Endothelial cell of umbilical vein (primary cell): ENCODE measurements around the gene NOL6. TPM values are rescaled to one million over a fixed set of nuclear protein-coding genes. Genes with fewer than 3 reads are reported as not detected.

Experiments
- BruUV-seq: library from RNA; stranded (reverse); fragments of 400-500 nt; replicated peaks from 2 replicates; lab custom pipeline; 2021; lab: Mats Ljungman, UMichigan
- CTCF ChIA-PET: fragments of 300-600, 350-600 bp; sonication (Branson Sonifier 250); formaldehyde crosslinking; loops from one replicate; lab custom pipeline; 2021; ENCODE audit warnings: antibody characterized with exemption, inconsistent platforms; lab: Charles Lee
- POLR2A ChIA-PET: fragments of 300-600, 350-600 bp; sonication (Branson Sonifier 250); formaldehyde crosslinking; loops from one replicate; lab custom pipeline; 2021; ENCODE audit warnings: antibody characterized with exemption, inconsistent platforms; lab: Charles Lee
- DNase-seq: peaks from one replicate; pipeline ENCODE4 v3.0.0-alpha.2; 2011; ENCODE audit warnings: low read depth, low spot score
- FAIRE-seq: peaks from 2 replicates; lab custom pipeline; 2011; peaks lifted over from hg19 to GRCh38; lab: Jason Lieb, UNC
- H2AFZ ChIP-seq: 2 replicates; pipeline ENCODE4 v1.6.0; 2012; ENCODE audit warnings: low read depth, low read length, control low read depth, inconsistent platforms
- H3K27ac ChIP-seq: 2 replicates; pipeline ENCODE4 v1.5.1; 2011; ENCODE audit warnings: low read depth, mild to moderate bottlenecking, control low read depth, low read length, moderate library complexity; ENCODE audit not compliant: insufficient read depth
- H3K27me3 ChIP-seq, 2 experiments: 2 replicates each; pipeline versions ENCODE4 v1.6.0 to v1.6.1; 2011; ENCODE audit warnings: low read length in 2 of 2, mixed read lengths in 1 of 2; ENCODE audit not compliant: control insufficient read depth in 2 of 2, insufficient read depth in 2 of 2
- H3K36me3 ChIP-seq, 2 experiments: 2 replicates in 1 of 2; 3 replicates in 1 of 2; pipeline ENCODE4 v1.5.1; 2011; ENCODE audit warnings: low read length in 2 of 2, mild to moderate bottlenecking in 1 of 2, moderate library complexity in 1 of 2; ENCODE audit not compliant: control insufficient read depth in 2 of 2, insufficient read depth in 2 of 2; ENCODE audit errors: extremely low read depth in 1 of 2
- H3K4me1 ChIP-seq: 3 replicates; pipeline ENCODE4 v1.5.1; 2011; ENCODE audit warnings: mild to moderate bottlenecking, low read length; ENCODE audit not compliant: control insufficient read depth, insufficient read depth; ENCODE audit errors: extremely low read depth
- H3K4me2 ChIP-seq: 2 replicates; pipeline ENCODE4 v1.6.1; 2011; ENCODE audit warnings: low read length, control low read depth, mixed read lengths; ENCODE audit not compliant: insufficient read depth
- H3K4me3 ChIP-seq, 3 experiments: fragments of 200-600 bp in 1 of 3; sonication (generic), shearing (Covaris generic) in 1 of 3; replicated peaks in 1 of 3; 2 replicates each; pipeline ENCODE4 v1.5.1; 2011 to 2016; ENCODE audit warnings: control low read depth in 3 of 3, low read length in 3 of 3, mild to moderate bottlenecking in 2 of 3, inconsistent platforms in 1 of 3, low read depth in 1 of 3, moderate library complexity in 1 of 3; ENCODE audit not compliant: insufficient read depth in 1 of 3
- H3K79me2 ChIP-seq: 2 replicates; pipeline ENCODE4 v1.6.0; 2012; ENCODE audit warnings: low read length, inconsistent platforms; ENCODE audit not compliant: control insufficient read depth, insufficient read depth
- H3K9ac ChIP-seq: replicated peaks from 2 replicates; pipeline ENCODE3; 2011; ENCODE audit warnings: low read length, control low read depth; ENCODE audit not compliant: insufficient read depth; ENCODE audit errors: extremely low read depth
- H3K9me1 ChIP-seq: replicated peaks from 3 replicates; pipeline ENCODE4 v1.6.0; 2011; ENCODE audit warnings: mild to moderate bottlenecking, low read length; ENCODE audit not compliant: control insufficient read depth, insufficient read depth; ENCODE audit errors: extremely low read depth
- H3K9me3 ChIP-seq: replicated peaks from 2 replicates; pipeline ENCODE4 v1.5.1; 2012; ENCODE audit warnings: low read length, inconsistent platforms; ENCODE audit not compliant: control insufficient read depth, insufficient read depth
- H4K20me1 ChIP-seq: replicated peaks from 2 replicates; pipeline ENCODE3; 2011; ENCODE audit warnings: mild to moderate bottlenecking, low read length; ENCODE audit not compliant: control insufficient read depth, insufficient read depth; ENCODE audit errors: extremely low read depth
- EZH2 ChIP-seq: IDR thresholded peaks from 2 replicates; pipeline ENCODE4 v1.6.1; 2012; ENCODE audit warnings: borderline replicate concordance, low read depth, mild to moderate bottlenecking, moderate library complexity, low read length, inconsistent platforms; ENCODE audit not compliant: severe bottlenecking
- FOS ChIP-seq: IDR thresholded peaks from 2 replicates; pipeline ENCODE4 v1.6.1; 2011; ENCODE audit warnings: mild to moderate bottlenecking, low read length, moderate library complexity, borderline replicate concordance; ENCODE audit not compliant: insufficient read depth
- GATA2 ChIP-seq: IDR thresholded peaks from 2 replicates; pipeline ENCODE4 v1.7.0; 2011; ENCODE audit warnings: low read depth, mild to moderate bottlenecking, moderate library complexity, mixed read lengths, low read length; ENCODE audit not compliant: insufficient read length, insufficient read depth
- JUN ChIP-seq: IDR thresholded peaks from 2 replicates; pipeline ENCODE4 v1.6.1; 2011; ENCODE audit warnings: borderline replicate concordance, low read depth; ENCODE audit not compliant: insufficient read length, insufficient read depth
- MYC ChIP-seq: IDR thresholded peaks from one replicate; pipeline ENCODE4 v1.6.1; 2011; ENCODE audit warnings: mild to moderate bottlenecking, low read depth, low read length
- POLR2A ChIP-seq: IDR thresholded peaks from 2 replicates; pipeline ENCODE4 v1.6.1; 2012; ENCODE audit warnings: low read depth, mild to moderate bottlenecking, control low read depth, low read length
- POLR2AphosphoS5 ChIP-seq: IDR thresholded peaks from 2 replicates; pipeline ENCODE4 v1.6.1; 2012; ENCODE audit warnings: low read depth, mild to moderate bottlenecking, control low read depth, low read length, moderate library complexity; ENCODE audit not compliant: insufficient read depth
- dilution Hi-C: fragments of 300-500 bp; cut with MboI; formaldehyde crosslinking; loops from one replicate; pipeline ENCODE4 v1.15.0; 2019; ENCODE audit warnings: low sequenced_read_pairs; ENCODE audit not compliant: extremely low pct_ligation_motif_present
- intact Hi-C: fragments of 100-400 bp; cut with micrococcal nuclease; formaldehyde crosslinking; loops from one replicate; pipeline ENCODE4 v1.10.0; 2022
- polyA plus RNA-seq, 4 experiments: library from polyadenylated mRNA; depleted of rRNA in 3 of 4; stranded (reverse) in 3 of 4; unstranded in 1 of 4; fragments of >200 nt; gene quantifications; 2 replicates each; pipeline versions ENCODE4 v1.2.1 to v1.2.3, GENCODE V29; 2011 to 2012; ENCODE audit warnings: missing spikeins in 1 of 4
- total RNA-seq: library from RNA; stranded (reverse); gene quantifications from 2 replicates; pipeline ENCODE4 v1.2.3, GENCODE V29; 2021
- TF ChIP-seq, protein P1 (sequence below), 2 donors: IDR thresholded peaks; 1 replicate in 1 of 2; 2 replicates in 1 of 2; pipeline ENCODE4 v1.5.1; 2011; ENCODE audit warnings: low read length in 2 of 2, mild to moderate bottlenecking in 2 of 2, moderate library complexity in 2 of 2, control low read depth in 1 of 2, inconsistent platforms in 1 of 2, low read depth in 1 of 2; ENCODE audit not compliant: insufficient read depth in 1 of 2; ENCODE audit errors: extremely low read depth in 1 of 2
- TF ChIP-seq, protein P2 (sequence below): IDR thresholded peaks from 2 replicates; pipeline ENCODE4 v1.6.1; 2011; ENCODE audit not compliant: insufficient read depth, insufficient read length

The NOL6 gene
- total and polyA plus RNA-seq, 2 donors (not counting 3 experiments of a cell fraction or from before 2014, with no cell fraction given): 35.7 to 45.1 TPM

DNA sequence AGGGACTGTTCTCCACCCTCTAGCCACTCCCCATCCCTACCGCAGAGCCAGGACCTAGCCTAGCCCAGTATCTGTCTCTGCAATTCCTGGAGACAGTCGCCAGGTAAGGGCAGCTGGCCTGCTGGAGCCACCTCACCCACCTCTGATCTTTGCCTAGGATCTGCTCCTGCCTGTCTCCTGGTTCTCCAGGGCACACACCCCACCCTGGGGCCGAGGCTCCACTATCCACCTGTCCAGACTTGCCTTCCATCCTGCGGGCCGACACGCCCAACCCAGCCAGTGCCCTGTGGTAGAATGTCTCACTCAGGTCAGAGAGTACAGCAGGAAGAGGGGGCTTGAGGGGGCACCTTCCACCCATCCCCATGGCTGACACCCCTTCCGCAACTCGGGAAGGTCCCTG lies 55.6 kb downstream of the NOL6 start:
- POLR2A ChIA-PET: no interaction called here

DNA sequence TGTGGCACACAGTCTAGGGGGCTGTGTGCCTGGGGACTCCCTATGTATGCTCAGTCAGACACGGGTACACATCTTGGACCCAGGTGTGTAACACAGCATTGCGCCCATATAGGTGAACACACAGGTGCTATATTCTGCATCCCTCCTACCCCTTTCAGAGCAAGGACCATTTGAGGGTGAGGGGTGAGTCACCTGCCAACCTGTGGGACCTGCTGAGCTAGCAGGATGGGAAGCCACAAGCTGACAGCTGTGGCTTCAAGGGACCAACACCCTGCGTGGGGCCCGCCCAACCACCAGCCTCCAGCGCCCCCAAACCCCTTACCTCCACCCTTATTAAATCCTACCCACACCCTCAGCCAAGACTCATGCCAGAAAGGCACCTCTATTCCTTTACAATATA lies 56.7 kb downstream of the NOL6 start:
- no peak overlapping the region for H3K4me2 ChIP-seq

More for the DNA sequence above, 55.6 kb downstream of the NOL6 start:
- BruUV-seq: no TSS peak
- Histone ChIP-seq H3K4me2 (no peak overlapping the region), H3K36me3 (no peaks in the 10 kb centered on the region), H3K4me3 (no peak overlapping the region), H4K20me1 (no peaks in the 10 kb centered on the region), H2AFZ (no peak overlapping the region), H3K9me1 (no peaks in the 10 kb centered on the region), H3K27me3 (peaks cover 0 to 3% of the 10 kb centered on the region in 2 experiments), H3K4me1 (no peaks in the 10 kb centered on the region), H3K79me2 (no peaks in the 10 kb centered on the region), H3K9me3 (no peaks in the 10 kb centered on the region), H3K9ac (no peak overlapping the region), H3K27ac (no peak overlapping the region)
- intact Hi-C loops (loop anchor here (5.0 kb wide), 1 partner anchor 49 kb away; no protein-coding TSS in a partner anchor), dilution Hi-C loops (no loop called here)
- FAIRE-seq: no peak
- DNase-seq: no peak
- CTCF ChIA-PET: interaction anchor here (1.0 to 9.3 kb wide), 4 partner anchors 35 to 49 kb away, joined by 3 to 164 read pairs (median 4); no protein-coding TSS in a partner anchor
- TF ChIP-seq, protein P1, sequence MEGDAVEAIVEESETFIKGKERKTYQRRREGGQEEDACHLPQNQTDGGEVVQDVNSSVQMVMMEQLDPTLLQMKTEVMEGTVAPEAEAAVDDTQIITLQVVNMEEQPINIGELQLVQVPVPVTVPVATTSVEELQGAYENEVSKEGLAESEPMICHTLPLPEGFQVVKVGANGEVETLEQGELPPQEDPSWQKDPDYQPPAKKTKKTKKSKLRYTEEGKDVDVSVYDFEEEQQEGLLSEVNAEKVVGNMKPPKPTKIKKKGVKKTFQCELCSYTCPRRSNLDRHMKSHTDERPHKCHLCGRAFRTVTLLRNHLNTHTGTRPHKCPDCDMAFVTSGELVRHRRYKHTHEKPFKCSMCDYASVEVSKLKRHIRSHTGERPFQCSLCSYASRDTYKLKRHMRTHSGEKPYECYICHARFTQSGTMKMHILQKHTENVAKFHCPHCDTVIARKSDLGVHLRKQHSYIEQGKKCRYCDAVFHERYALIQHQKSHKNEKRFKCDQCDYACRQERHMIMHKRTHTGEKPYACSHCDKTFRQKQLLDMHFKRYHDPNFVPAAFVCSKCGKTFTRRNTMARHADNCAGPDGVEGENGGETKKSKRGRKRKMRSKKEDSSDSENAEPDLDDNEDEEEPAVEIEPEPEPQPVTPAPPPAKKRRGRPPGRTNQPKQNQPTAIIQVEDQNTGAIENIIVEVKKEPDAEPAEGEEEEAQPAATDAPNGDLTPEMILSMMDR (IDR thresholded peaks at IDR 0.05; ENCODE audit: extremely low read depth in 1 of 2, insufficient read depth in 1 of 2, low read depth in 1 of 2, low read length in 2 of 2): no peak

More for the DNA sequence above, 56.7 kb downstream of the NOL6 start:
- H3K4me1 ChIP-seq: no peaks in the 10 kb centered on the region
- intact Hi-C loops: loop anchor here (5.0 kb wide), 1 partner anchor 50 kb away; no protein-coding TSS in a partner anchor
- no peak overlapping the region for H3K4me3 ChIP-seq
- dilution Hi-C loops: no loop called here
- TF ChIP-seq FOS (no peak), POLR2AphosphoS5 (no peak), MYC (no peak), POLR2A (no peak), JUN (no peak), GATA2 (no peak), EZH2 (no peak)
- TF ChIP-seq, protein P2, sequence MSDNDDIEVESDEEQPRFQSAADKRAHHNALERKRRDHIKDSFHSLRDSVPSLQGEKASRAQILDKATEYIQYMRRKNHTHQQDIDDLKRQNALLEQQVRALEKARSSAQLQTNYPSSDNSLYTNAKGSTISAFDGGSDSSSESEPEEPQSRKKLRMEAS: no peak
- TF ChIP-seq, protein P1 (IDR thresholded peaks at IDR 0.05; ENCODE audit: extremely low read depth in 1 of 2, insufficient read depth in 1 of 2, low read depth in 1 of 2, low read length in 2 of 2): no peak
- no peaks in the 10 kb centered on the region for H3K9me3 ChIP-seq
- FAIRE-seq (no peak), DNase-seq (no peak)
- H3K27ac ChIP-seq: no peak overlapping the region
- H2AFZ ChIP-seq: no peak overlapping the region
- no peak overlapping the region for H3K9ac ChIP-seq
- H3K79me2 ChIP-seq: no peaks in the 10 kb centered on the region
- CTCF ChIA-PET: interaction anchor here (1.2 to 9.3 kb wide), 8 partner anchors 13 to 131 kb away, joined by 4 to 164 read pairs (median 28); partner anchors contain the start of genes AQP3 and AQP7
- no peaks in the 10 kb centered on the region for H3K9me1 ChIP-seq
- no peaks in the 10 kb centered on the region for H3K36me3 ChIP-seq
- no TSS peak for BruUV-seq
- peaks cover 0 to 3% of the 10 kb centered on the region in 2 experiments for H3K27me3 ChIP-seq
- H4K20me1 ChIP-seq: no peaks in the 10 kb centered on the region
- POLR2A ChIA-PET: no interaction called here
